WTC11 (cell line): ENCODE data around the gene GPR18. TPM values are rescaled to one million over a fixed set of nuclear protein-coding genes. Genes with fewer than 3 reads are reported as not detected.

Source experiments
- ATAC-seq: fragments of 200-7000 bp; cut with Tn5 transposase; 2 replicates; pipeline ENCODE4 v1.10.0; 2021; ENCODE audit warnings: mild to moderate bottlenecking, moderate library complexity
- CTCF ChIA-PET: fragments of 300-600 bp; sonication (Branson Sonifier 250); formaldehyde crosslinking; loops from one replicate; lab custom pipeline; 2021; ENCODE audit warnings: antibody characterized with exemption; lab: Charles Lee
- POLR2A ChIA-PET: fragments of 350-600 bp; sonication (Branson Sonifier 250); formaldehyde crosslinking; loops from one replicate; lab custom pipeline; 2021; ENCODE audit warnings: antibody characterized with exemption; lab: Charles Lee
- DNase-seq: peaks from one replicate; pipeline ENCODE4 v3.0.0; 2021; ENCODE audit warnings: low spot score
- H3K27ac Mint-ChIP-seq: 2 replicates; pipeline ENCODE4 v1.8.0; 2021; ENCODE audit warnings: mixed read lengths
- H3K27me3 Mint-ChIP-seq: 2 replicates; pipeline ENCODE4 v1.8.0; 2021; ENCODE audit warnings: low read depth, mild to moderate bottlenecking, moderate library complexity, mixed read lengths
- H3K36me3 Mint-ChIP-seq: 2 replicates; pipeline ENCODE4 v1.8.0; 2021; ENCODE audit warnings: mixed read lengths
- H3K4me1 Mint-ChIP-seq: 2 replicates; pipeline ENCODE4 v1.8.0; 2022; ENCODE audit warnings: mixed read lengths
- H3K4me3 Mint-ChIP-seq: 2 replicates; pipeline ENCODE4 v1.8.0; 2021; ENCODE audit warnings: mild to moderate bottlenecking, moderate library complexity, mixed read lengths
- H3K9me3 Mint-ChIP-seq: 2 replicates; pipeline ENCODE4 v1.8.0; 2021; ENCODE audit warnings: mixed read lengths
- E2F4 ChIP-seq: sonication (generic); formaldehyde crosslinking; IDR thresholded peaks from 2 replicates; pipeline ENCODE4 v1.8.1; 2022; ENCODE audit warnings: low read depth, mild to moderate bottlenecking, moderate library complexity, missing genetic modification reagents, borderline replicate concordance
- ERG ChIP-seq: fragments of 250-450 bp; sonication (Bioruptor Pico); IDR thresholded peaks from 2 replicates; pipeline ENCODE4 v1.8.0; 2021; ENCODE audit warnings: mild to moderate bottlenecking
- ESRRA ChIP-seq: sonication (generic); formaldehyde crosslinking; IDR thresholded peaks from 2 replicates; pipeline ENCODE4 v1.8.1; 2022; ENCODE audit warnings: mild to moderate bottlenecking, missing genetic modification reagents, borderline replicate concordance
- GABPB1 ChIP-seq: sonication (generic); formaldehyde crosslinking; IDR thresholded peaks from 2 replicates; pipeline ENCODE4 v1.8.1; 2023; ENCODE audit warnings: mild to moderate bottlenecking, missing genetic modification reagents
- IRF1 ChIP-seq: sonication (generic); formaldehyde crosslinking; IDR thresholded peaks from 2 replicates; pipeline ENCODE4 v1.8.0; 2023; ENCODE audit warnings: missing genetic modification reagents
- JAZF1 ChIP-seq: fragments of 250-450 bp; sonication (Bioruptor Pico); IDR thresholded peaks from 2 replicates; pipeline ENCODE4 v1.9.0; 2021; ENCODE audit warnings: moderate library complexity, mild to moderate bottlenecking, inconsistent platforms
- JUN ChIP-seq: sonication (generic); formaldehyde crosslinking; IDR thresholded peaks from 2 replicates; pipeline ENCODE4 v1.8.0; 2023; ENCODE audit warnings: mild to moderate bottlenecking, missing genetic modification reagents
- KAT7 ChIP-seq: sonication (generic); formaldehyde crosslinking; IDR thresholded peaks from 2 replicates; pipeline ENCODE4 v1.8.1; 2023; ENCODE audit warnings: missing genetic modification reagents, mild to moderate bottlenecking, borderline replicate concordance
- MYBL2 ChIP-seq: sonication (generic); formaldehyde crosslinking; IDR thresholded peaks from 2 replicates; pipeline ENCODE4 v1.8.1; 2023; ENCODE audit warnings: mild to moderate bottlenecking, moderate library complexity, missing genetic modification reagents
- NFYB ChIP-seq: sonication (generic); formaldehyde crosslinking; conservative IDR thresholded peaks from 2 replicates; pipeline ENCODE4 v1.8.0; 2022; ENCODE audit warnings: low read depth, missing genetic modification reagents
- NR3C1 ChIP-seq: sonication (generic); formaldehyde crosslinking; conservative IDR thresholded peaks from 2 replicates; pipeline ENCODE4 v1.8.1; 2023; ENCODE audit warnings: low read depth, mild to moderate bottlenecking, missing genetic modification reagents
- RORB ChIP-seq: fragments of 250-450 bp; sonication (Bioruptor Pico); IDR thresholded peaks from 2 replicates; pipeline ENCODE4 v1.9.0; 2021; ENCODE audit warnings: mild to moderate bottlenecking
- SP1 ChIP-seq: sonication (generic); formaldehyde crosslinking; conservative IDR thresholded peaks from 2 replicates; pipeline ENCODE4 v1.8.1; 2022; ENCODE audit warnings: missing genetic modification reagents
- TEAD1 ChIP-seq: sonication (generic); formaldehyde crosslinking; IDR thresholded peaks from 2 replicates; pipeline ENCODE4 v1.8.0; 2022; ENCODE audit warnings: mild to moderate bottlenecking, missing genetic modification reagents
- USF1 ChIP-seq: sonication (generic); formaldehyde crosslinking; IDR thresholded peaks from 2 replicates; pipeline ENCODE4 v1.8.0; 2022; ENCODE audit warnings: mild to moderate bottlenecking, missing genetic modification reagents
- ZNF121 ChIP-seq: sonication (generic); formaldehyde crosslinking; IDR thresholded peaks from 2 replicates; pipeline ENCODE4 v1.8.0; 2023; ENCODE audit warnings: missing genetic modification reagents
- ZNF281 ChIP-seq: sonication (generic); formaldehyde crosslinking; IDR thresholded peaks from 2 replicates; pipeline ENCODE4 v1.8.0; 2023; ENCODE audit warnings: mild to moderate bottlenecking, missing genetic modification reagents
- ZNF317 ChIP-seq: sonication (generic); formaldehyde crosslinking; IDR thresholded peaks from 2 replicates; pipeline ENCODE4 v1.8.1; 2023; ENCODE audit warnings: low read depth, mild to moderate bottlenecking, moderate library complexity, missing genetic modification reagents, borderline replicate concordance
- ZNF671 ChIP-seq: fragments of 250-450 bp; sonication (Bioruptor Pico); IDR thresholded peaks from 2 replicates; pipeline ENCODE4 v1.8.0; 2021; ENCODE audit warnings: mild to moderate bottlenecking
- ZSCAN18 ChIP-seq: fragments of 250-450 bp; sonication (Bioruptor Pico); IDR thresholded peaks from 2 replicates; pipeline ENCODE4 v2.1.2; 2022; ENCODE audit warnings: mild to moderate bottlenecking, moderate library complexity
- total RNA-seq: library from RNA; stranded (reverse); gene quantifications from 3 replicates; pipeline ENCODE4 v1.2.3, GENCODE V29; 2021

Gene GPR18
- total RNA-seq, 1 experiment from 2014 or later, result 0.09 TPM

- H3K9me3 Mint-ChIP-seq, result no peaks in the 10 kb centered on the region
- ChIA-PET CTCF (no interaction called here), POLR2A (interaction anchor here (0.6 kb wide), 1 partner anchor 139 kb away, joined by 3 read pairs; no protein-coding TSS in a partner anchor)
- H3K36me3 Mint-ChIP-seq, result no peaks in the 10 kb centered on the region
- TF ChIP-seq KAT7 (CRISPR knock-in tag), result no peak
- TF ChIP-seq GABPB1 (CRISPR knock-in tag), result no peak
- H3K27ac Mint-ChIP-seq, result no peak overlapping the region
- H3K27me3 Mint-ChIP-seq, result no peaks in the 10 kb centered on the region
- no peak overlapping the region for H3K4me3 Mint-ChIP-seq
- H3K4me1 Mint-ChIP-seq, result peaks cover 33% of the 10 kb centered on the region
- no peak for DNase-seq
- no peak for ATAC-seq
These were observed 20.7 kb upstream of the GPR18 start for GRCh38 chr13:99278843-99279242.

GRCh38 chr13:99278200-99278599 lies 20.0 kb upstream of the GPR18 start:
- H3K9me3 Mint-ChIP-seq, result no peaks in the 10 kb centered on the region
- TF ChIP-seq ZNF121 (CRISPR knock-in tag) (no peak), USF1 (no peak), IRF1 (CRISPR knock-in tag) (no peak), ZNF671 (CRISPR knock-in tag) (no peak), NFYB (CRISPR knock-in tag) (no peak), ZNF281 (CRISPR knock-in tag) (no peak), MYBL2 (CRISPR knock-in tag) (no peak), ZNF317 (CRISPR knock-in tag) (no peak), TEAD1 (no peak), ERG (CRISPR knock-in tag) (no peak), ZSCAN18 (no peak), ESRRA (CRISPR knock-in tag) (no peak), NR3C1 (CRISPR knock-in tag) (no peak), E2F4 (CRISPR knock-in tag) (no peak), GABPB1 (CRISPR knock-in tag) (no peak), JAZF1 (CRISPR knock-in tag) (no peak), SP1 (CRISPR knock-in tag) (no peak), RORB (CRISPR knock-in tag) (no peak), JUN (CRISPR knock-in tag) (no peak)
- no peak for DNase-seq
- H3K4me3 Mint-ChIP-seq, result no peak overlapping the region
- H3K36me3 Mint-ChIP-seq, result no peaks in the 10 kb centered on the region
- POLR2A ChIA-PET, result interaction anchor here (0.6 kb wide), 1 partner anchor 140 kb away, joined by 3 read pairs; no protein-coding TSS in a partner anchor
- H3K27me3 Mint-ChIP-seq, result no peaks in the 10 kb centered on the region
- H3K27ac Mint-ChIP-seq, result no peak overlapping the region
- CTCF ChIA-PET, result no interaction called here
- ATAC-seq, result no peak
- peaks cover 33% of the 10 kb centered on the region for H3K4me1 Mint-ChIP-seq
